HG03520 (cell line): ENCODE data around the gene ITK.
"Not testable (repeated sequence)": the region's sequence is repeated elsewhere in the genome, so short reads cannot be mapped to it uniquely, and the experiment has no call there.

ENCODE experiments used
- ATAC-seq: cut with Tn5 transposase; IDR thresholded peaks from one replicate; pipeline ENCODE4 v1.9.1; 2021; ENCODE audit warnings: mild to moderate bottlenecking, moderate library complexity; ENCODE audit not compliant: unreplicated experiment

Gene ITK

DNA sequence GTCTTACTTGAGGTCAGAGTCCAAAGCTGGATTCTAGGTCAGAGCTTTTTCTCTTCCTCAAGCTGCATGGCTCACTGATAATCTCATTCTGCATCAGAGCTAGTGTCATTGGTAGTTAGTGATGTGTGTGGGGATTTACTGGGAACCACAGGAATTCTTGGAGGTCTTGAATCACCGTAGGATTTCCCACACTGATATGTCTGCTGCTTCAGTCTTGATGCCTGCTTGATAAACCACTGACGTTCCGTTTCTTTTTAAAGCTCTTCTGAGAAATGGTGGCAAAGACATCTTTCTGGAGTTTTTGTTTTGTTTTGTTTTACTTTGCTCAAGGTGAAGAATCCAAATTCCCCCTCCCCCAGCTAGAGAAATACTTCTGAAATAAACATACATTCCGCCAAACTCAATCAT, 13.4 kb upstream of the ITK start:
- ATAC-seq, result no peak

DNA sequence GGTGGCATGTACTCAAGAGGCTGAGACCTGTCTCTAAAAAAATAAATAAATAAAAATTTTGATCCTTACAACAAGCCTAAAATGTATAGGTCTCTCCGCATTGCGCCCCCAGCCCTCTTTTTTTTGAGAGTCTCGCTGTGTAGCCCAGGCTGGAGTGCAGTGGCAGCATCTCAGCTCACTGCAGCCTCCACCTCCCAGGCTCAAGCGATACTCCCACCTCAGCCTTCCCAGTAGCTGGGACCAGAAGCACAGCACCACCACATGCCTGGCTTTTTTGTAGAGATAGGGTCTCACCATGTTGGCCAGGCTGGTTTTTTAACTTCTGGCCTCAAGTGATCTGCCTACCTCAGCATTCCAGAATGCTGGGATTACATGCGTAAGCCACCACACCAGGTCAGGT, 12.4 kb upstream of the ITK start:
- ATAC-seq, result no peak

DNA sequence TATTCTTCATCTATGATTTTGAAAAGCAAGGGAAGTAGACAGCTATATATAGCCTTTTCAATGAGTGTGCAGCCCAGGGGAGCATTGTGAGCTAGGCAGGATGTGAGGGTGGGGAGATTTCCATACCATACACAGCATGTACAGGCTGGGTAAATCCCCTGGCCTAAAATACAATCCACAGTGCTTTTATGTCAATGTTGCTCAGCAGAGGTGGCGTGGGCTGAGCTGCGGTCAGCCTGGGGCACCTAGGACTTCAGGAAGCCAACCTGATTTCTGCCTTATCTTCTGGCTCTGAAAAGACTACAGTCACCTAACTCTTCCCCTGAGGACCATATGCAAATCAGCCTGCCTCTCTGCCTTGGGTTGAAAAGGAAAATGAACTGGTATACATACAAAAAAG, 8.2 kb upstream of the ITK start:
- ATAC-seq, result peak; percentile 96

DNA sequence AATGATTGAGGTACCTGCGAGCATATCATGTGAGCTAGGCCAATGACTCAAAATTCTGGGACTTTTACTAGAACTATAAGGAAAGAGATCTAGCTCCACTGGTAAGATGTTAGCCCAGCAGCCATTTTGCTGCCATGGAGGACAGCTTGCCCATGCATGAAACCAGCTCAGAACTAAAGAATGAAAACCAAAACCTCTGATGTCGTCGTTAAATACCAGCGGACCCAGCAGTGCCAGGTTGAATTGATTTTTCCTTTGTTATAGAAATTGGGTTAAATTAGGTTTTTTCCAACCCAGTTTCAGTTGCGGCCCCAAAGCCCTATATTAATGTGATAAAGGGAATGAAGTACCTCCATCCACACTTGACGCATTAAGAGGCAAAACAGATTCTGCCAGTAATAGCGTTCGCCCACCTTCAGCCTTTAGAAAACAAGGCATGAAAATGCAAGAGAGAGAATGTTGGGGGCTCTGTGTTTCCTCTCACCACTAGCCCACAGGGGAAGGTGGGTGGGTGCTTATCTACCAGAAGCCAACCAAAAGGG, 5.5 kb upstream of the ITK start:
- no peak for ATAC-seq

DNA sequence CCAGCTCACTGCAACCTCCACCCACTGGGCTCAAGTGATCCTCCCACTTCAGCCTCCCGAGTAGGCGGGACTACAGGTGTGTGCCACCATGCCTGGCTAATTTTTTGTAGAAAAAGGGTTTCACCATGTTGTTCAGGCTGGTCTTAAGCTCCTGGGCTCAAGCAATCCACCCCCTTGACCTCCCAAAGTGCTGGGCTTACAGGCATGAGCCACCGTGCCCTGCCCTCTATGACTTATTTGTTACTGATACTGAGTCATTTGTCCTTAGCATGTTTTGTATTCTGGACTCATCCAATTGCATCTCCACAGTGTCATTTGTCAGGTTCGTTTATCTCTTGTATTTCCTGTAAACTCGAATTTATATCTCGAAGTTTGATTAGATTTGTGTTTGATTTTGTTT, 2.7 kb upstream of the ITK start:
- ATAC-seq, result no peak

DNA sequence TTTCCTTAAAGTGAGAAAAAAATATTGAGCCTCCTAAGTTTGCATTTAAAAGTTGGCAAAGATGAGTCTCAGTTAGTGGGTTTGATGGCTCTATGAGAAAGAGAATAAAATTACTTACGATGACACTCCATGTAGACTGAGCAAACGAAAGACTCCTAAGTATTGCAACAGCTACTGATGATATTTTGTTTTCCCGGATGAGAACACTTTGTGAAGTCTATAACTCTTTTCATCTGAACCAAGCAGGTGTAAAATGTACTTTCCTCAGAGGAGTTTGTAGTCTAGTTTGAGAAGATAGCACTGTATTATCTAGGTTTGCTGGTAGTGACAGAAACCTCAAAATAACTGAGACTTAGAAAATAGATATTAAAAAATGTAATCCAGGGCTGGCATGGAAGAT, 1.7 kb upstream of the ITK start:
- no peak for ATAC-seq

DNA sequence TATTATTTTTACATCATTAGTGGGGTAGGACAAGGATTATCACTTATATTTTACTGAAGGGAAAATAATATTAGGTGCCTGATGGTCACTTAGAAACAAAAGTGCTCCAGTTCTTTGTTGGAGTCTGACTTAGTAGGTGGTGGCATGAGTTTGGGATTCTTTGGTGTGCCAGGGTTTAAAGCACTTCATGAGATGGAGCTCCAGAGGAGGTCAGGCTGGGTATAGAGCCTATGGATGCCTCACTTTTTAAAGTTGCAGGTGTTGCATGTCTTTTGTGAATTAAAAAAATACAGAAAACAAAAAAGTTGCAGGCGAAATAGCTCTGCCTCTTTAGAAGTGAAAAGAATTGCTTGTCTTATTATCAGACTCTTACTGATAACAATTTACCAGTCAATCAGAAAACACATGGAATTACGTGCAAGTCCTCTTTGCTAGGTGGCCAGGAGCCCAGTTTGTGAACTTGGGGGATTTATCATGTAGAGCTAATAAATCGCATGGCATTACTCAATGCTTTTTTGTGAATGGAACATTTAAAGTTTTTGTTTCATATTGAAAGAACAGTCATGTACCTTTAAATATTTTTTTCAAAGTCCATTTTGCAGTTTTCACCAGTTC, 1.6 kb downstream of the ITK start:
- ATAC-seq, result no peak

DNA sequence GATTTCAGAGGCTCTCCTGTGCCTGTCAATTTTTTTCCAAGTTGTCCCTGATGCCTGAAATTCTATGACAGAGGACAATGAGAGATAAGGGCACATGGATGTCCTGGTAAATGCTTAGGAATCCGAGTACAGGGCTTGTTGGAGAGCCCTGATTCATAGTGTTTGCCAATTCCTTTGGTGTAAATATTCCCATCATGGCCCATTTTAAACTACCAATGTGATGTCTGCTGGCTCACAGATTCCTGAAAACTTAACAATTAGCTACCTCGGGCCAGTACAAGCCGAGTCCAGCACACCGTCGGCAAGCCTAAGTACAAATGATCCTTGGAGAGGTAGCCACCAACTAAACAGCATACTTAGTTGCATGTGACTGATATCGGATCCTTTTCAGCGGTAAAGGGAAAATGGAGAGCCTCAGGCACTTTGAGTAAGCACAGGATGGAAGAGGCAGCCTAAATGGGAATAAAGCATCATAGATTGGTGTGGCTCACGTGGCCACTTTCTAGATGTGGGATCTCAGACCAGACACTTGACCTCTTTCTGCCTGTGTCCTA, 3.6 kb downstream of the ITK start:
- no peak for ATAC-seq

DNA sequence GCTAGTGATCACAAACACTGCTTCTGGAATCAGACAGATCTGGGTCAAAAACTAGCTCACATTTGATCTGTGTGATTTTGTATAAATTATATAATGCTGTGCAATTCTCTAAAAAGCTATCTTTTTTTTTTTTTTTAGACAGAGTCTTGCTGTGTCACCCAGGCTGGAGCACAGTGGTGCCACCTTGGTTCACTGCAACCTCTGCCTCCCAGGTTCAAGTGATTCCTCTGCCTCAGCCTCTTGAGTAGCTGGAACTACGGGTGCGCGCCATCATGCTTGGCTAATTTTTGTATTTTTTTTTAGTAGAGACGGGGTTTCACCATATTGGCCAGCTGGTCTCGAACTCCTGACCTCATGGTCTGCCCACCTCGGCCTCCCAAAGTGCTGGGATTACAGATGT, 4.5 kb downstream of the ITK start:
- ATAC-seq, result not testable (repeated sequence)

DNA sequence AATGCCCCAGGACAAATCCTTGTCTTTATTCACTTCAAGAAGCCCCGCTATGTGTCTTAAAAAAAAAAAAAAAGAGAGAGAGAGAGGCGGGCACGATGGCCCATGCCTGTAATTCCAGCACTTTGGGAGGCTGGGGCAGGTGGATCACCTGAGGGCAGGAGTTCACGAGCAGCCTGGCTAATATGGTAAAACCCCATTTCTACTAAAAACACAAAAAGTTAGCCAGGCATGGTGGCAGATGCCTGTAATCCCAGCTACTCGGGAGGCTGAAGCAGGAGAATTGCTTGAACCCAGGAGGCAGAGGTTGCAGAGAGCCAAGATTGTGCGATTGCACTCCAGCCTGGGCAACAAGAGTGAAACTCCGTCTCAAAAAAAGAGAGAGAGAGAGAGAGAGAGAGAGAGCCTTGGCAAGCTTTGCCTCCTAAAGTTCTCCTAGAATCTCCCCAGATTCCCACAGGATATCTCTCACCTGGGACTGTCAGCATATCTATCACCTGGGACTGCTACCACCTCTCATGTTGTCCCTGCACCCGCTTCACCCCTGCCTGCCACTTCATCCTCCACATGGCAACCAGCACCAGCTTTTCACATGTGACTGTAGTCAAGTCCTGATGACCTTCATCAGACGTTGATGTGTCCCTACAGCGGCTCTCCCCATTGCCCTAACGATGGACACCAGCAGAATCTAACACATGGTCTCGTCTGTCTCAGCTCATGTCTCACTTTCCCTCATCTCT, 5.8 kb downstream of the ITK start:
- no peak for ATAC-seq

DNA sequence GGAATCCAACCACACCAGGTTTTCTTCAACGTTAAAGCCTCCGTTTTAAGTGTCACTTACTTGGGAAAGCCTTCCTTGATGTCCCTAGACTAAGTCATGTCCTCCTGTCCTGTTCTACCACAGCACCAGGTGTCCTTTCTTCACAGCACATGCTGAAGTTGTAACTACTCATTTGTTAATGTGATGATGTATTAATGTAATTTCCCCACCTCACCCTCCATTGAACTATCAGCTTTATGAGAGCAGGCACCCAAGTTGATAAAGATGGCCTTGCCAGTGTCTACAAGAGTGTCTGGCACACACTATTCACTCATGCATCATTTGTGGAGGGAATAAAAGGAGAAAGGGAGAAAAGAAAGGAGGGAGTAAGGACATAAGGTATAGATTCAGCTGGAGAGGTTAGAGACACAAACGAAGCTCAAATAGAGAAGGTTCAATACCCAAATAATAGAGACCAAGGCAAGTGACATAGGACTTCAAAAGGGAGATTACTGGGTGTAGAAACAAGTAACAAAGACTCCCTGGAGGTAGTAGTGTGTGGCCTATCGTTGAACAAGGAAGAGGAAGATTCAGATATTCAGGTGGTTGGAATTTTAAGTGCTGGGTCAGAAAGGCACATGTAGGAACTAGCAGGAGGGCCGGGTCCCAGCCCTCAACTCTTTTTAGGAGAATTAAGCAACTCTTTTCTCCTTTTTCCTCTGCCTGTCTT, 6.6 kb downstream of the ITK start:
- ATAC-seq, result no peak

DNA sequence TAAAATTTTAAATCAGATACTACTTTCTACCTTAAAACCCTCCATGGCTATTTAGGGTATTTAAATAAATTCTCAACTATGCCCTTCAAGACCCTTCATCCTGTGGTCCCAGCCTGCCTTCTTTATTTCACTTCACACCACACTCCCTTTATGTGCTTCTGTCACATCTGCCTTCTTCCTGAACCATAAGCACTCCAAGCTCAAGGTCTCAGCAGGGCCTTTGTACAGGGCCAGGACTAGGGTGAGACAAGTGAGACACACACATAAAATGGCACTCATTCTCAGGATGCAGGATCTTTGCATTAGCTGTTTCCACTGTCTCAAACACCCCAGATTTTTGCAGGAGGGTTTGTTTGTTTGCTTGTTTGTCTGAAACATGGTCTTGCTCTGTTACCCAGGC, 7.6 kb downstream of the ITK start:
- ATAC-seq, result no peak

DNA sequence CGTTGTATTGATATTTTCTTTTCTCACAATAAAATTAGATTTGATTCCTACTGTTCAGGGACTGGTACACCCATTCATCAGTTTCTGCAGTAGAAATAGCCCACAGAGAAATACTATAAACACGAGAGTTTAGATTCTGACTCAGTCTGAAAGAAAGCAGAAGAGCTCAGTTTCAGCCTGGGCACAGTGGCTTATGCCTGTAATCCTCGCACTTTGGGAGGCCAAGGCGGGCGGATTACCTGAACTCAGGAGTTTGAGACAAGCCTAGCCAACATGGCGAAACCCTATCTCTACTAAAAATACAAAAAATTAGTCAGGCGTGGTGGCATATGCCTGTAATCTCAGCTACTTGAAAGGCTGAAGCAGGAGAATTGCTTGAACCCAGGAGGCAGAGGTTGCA, 8.6 kb downstream of the ITK start:
- ATAC-seq, result peak; percentile 77

DNA sequence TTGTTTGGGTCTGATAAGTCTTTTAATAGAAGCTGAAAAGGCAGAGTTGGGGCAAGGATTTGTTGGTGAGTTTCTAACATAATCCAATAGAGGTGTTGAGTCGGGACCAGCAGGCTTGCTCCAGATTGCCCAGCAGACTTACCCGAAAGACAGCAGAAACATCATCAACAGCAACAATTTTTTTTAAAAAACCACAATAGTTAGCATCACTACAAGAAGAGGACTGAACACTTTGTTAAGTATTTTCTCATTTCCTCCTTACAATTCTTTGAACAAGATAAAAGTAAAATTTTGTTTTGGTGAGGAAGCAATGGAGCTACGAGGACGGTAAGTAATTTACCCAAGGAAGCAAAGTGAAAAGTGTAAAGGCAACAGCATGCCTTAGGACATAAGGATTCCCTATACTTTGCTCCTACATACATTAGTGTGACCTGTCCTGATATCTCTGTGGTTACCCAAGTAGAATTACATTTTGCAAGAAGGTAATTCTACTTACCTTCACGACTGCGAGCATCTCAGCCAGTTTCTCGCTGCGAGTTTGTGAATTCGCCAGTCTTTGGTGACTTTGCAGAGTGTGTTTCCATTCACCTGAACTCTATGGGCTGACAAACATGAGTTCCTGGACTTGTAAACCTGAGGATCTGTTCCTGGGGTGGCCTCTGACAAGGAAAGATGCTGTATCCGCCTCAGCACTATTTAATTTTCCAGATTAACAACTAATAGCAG, 13.2 kb downstream of the ITK start:
- no peak for ATAC-seq

DNA sequence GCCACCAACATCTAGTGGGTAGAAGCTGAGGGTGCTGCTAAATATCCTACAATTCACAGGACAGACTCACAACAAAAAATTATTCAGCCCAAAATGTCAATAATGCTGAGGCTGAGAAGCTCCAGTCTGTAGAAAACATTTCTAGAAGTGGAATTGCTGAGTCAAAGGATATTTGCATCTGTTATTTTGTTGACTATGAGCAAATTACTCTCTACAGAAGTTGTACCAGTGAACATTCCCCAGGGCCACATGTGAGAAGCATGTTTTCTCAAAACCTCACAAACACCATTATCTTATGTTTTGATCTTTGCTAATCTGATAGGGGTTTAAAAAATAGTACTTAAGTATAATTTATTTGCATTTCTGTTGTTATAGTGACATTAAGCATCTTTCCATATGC, 15.4 kb downstream of the ITK start:
- ATAC-seq, result no peak

DNA sequence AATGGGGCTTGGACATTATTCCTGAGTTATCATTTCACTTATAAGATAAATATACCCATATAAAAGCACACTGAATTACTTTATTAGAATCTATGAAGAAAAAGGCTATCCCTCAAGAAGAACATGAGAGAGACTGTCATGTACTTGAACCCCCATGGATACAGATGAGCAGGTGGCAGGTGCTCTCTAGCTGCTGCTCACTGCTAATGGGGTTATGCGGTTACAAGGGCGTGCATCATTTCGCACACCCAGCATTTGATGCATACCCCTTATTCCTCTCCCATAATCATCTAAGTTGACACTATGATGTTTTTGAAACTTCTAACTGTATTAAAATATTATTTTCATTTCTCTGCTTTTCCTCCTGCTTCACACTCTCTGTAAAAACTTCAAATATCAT, 16.4 kb downstream of the ITK start:
- ATAC-seq, result no peak

DNA sequence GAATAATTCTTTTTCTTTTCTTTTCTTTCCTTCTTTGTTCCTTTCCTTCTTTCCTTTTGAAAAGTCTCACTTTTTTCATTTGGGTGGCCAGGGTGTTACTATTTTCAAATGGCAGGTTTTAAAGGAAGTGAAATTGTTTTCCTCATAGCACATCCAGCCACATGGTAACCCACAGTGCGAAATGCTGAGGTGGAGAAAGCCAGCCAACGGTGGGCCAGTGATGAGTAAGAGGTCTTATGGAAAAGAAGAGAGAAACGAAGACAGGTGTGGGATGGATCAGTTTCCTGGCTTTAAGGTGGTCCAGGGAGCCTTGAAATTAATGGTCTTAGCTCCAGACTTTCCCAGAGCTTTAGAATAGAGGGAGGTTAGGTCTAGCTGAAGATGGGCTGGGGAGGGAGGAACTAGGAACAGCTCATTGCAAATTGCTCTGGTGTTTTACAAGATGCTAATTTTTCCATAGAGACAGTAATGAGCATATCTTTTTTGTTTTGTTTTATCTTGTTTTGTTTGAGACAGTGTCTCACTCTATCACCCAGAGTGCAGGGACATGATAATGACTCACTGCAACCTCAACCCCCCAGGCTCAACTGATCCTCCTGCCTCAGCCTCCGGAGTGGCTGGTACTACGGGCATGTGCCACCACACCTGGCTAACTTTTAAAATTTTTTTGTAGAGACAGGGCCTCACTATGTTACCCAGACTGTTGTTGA, 17.8 kb downstream of the ITK start:
- no peak for ATAC-seq

DNA sequence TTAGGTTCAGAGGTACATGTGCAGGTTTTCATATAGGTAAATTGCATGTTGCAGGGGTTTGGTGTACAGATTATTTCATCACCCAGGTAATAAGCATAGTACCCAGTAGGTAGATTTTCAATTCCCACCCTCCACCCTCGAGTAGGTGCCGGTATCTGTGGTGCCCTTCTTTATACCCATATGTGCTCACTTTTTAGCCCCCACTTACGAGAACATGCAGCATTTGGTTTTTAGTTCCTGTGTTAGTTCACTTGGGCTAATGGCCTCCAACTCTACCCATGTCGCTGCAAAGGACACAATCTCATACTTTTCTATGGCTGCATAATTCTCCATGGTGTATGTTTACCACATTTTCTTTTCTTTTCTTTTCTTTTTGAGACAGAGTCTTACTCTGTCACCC, 21.2 kb downstream of the ITK start:
- ATAC-seq, result no peak

DNA sequence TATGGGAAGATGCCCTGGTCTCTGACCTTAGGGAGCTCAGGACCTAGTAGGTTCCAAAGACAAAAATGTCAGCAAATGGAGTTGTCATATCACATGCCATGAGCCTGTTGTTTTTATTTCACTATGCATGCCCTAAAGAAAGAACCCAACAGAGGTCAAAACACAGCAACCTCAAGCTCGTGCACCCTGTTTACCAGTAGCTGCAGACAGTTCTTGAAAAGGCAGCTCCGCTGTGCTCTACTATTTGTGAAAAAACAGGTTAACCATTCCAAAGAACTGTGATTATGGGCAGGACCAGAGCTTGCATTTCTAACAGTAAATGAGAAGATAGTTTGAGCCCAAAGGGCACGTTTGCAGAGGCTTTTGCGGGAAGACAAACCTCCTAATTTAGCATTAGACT, 22.8 kb downstream of the ITK start:
- ATAC-seq, result no peak

DNA sequence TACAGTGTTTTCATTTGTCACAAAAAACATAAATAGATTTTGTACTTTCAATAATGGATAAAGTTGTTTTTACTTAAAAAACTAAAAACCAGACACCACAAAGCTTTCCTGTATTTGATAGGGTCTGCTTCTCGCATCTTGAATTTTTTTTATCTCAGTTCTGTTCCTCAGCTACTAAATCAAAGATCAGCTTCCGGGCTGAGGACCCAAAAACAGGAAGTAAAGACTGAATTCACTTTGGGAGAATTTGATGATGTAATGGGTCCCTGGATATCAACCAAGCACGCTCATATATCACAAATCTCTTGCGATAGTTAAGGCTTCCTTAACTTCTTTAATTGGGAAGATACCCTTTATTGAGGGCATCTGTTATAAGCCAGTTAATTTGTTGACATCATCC, 24.1 kb downstream of the ITK start:
- ATAC-seq, result no peak
